GM18519 (cell line): ENCODE data around the gene USP49.

Experiments used
- ATAC-seq: cut with Tn5 transposase; IDR thresholded peaks from one replicate; pipeline ENCODE4 v1.9.1; 2021; ENCODE audit warnings: mild to moderate bottlenecking, moderate library complexity; ENCODE audit not compliant: unreplicated experiment, low FRiP score

USP49 gene

GRCh38 chr6:41878246-41878645, 16.9 kb downstream of the USP49 start:
- ATAC-seq: no peak

GRCh38 chr6:41877051-41877680, 18.0 kb downstream of the USP49 start:
- ATAC-seq: no peak

GRCh38 chr6:41874741-41875140, 20.4 kb downstream of the USP49 start:
- no peak for ATAC-seq

GRCh38 chr6:41872147-41872546, 23.0 kb downstream of the USP49 start:
- ATAC-seq: no peak

GRCh38 chr6:41871691-41872090, 23.5 kb downstream of the USP49 start:
- no peak for ATAC-seq

- no peak for ATAC-seq
Measured at GRCh38 chr6:41859356-41859755, 35.8 kb downstream of the USP49 start.

- ATAC-seq: no peak
Measured at GRCh38 chr6:41858703-41859102, 36.5 kb downstream of the USP49 start.

- ATAC-seq: no peak
Measured at GRCh38 chr6:41850861-41851260, 44.3 kb downstream of the USP49 start.

- no peak for ATAC-seq
Measured at GRCh38 chr6:41846666-41847237, 48.4 kb downstream of the USP49 start.

GRCh38 chr6:41843178-41843577, 52.0 kb downstream of the USP49 start:
- no peak for ATAC-seq

- ATAC-seq: no peak
Measured at GRCh38 chr6:41840326-41840725, 54.8 kb downstream of the USP49 start.

GRCh38 chr6:41836660-41837052, 58.5 kb downstream of the USP49 start:
- ATAC-seq: no peak

GRCh38 chr6:41836022-41836659, 59.0 kb downstream of the USP49 start:
- no peak for ATAC-seq

GRCh38 chr6:41832263-41832662, 62.9 kb downstream of the USP49 start:
- no peak for ATAC-seq

GRCh38 chr6:41826343-41827022, 68.7 kb downstream of the USP49 start:
- no peak for ATAC-seq

GRCh38 chr6:41824571-41825569, 70.3 kb downstream of the USP49 start:
- ATAC-seq: no peak

GRCh38 chr6:41823178-41823577, 72.0 kb downstream of the USP49 start:
- no peak for ATAC-seq

- ATAC-seq: no peak
Measured at GRCh38 chr6:41822021-41822420, 73.2 kb downstream of the USP49 start.

GRCh38 chr6:41821266-41821665, 73.9 kb downstream of the USP49 start:
- ATAC-seq: no peak

- no peak for ATAC-seq
Measured at GRCh38 chr6:41818271-41819054, 76.7 kb downstream of the USP49 start.
